ENCODE data around the gene LBH.

The LBH gene

GRCh38 chr2:30235859-30236535, 4.7 kb downstream of the LBH start:
- peak in 1 of 5 donors; percentile 45 for DNase-seq

GRCh38 chr2:30236591-30237238, 5.4 kb downstream of the LBH start:
- no peak for DNase-seq

- no peak for DNase-seq
Observed at GRCh38 chr2:30237239-30237965, 6.1 kb downstream of the LBH start.

GRCh38 chr2:30237966-30238800, 6.8 kb downstream of the LBH start:
- DNase-seq, result no peak

GRCh38 chr2:30239308-30239985, 8.1 kb downstream of the LBH start:
- DNase-seq, result peak; percentile 41 to 74 (median 59)

- no peak for DNase-seq
Observed at GRCh38 chr2:30239986-30240752, 8.8 kb downstream of the LBH start.

- no peak for DNase-seq
Observed at GRCh38 chr2:30243231-30243630, 11.9 kb downstream of the LBH start.

- no peak for DNase-seq
Observed at GRCh38 chr2:30245364-30245763, 14.0 kb downstream of the LBH start.

- no peak for DNase-seq
Observed at GRCh38 chr2:30248791-30249190, 17.5 kb downstream of the LBH start.

- DNase-seq, result no peak
Observed at GRCh38 chr2:30249354-30249753, 18.0 kb downstream of the LBH start.

GRCh38 chr2:30250421-30250820, 19.1 kb downstream of the LBH start:
- DNase-seq, result no peak

GRCh38 chr2:30252723-30253701, 21.7 kb downstream of the LBH start:
- DNase-seq, result peak in 2 of 5 donors; percentile 32 to 70

- DNase-seq, result no peak
Observed at GRCh38 chr2:30253873-30254684, 22.7 kb downstream of the LBH start.

GRCh38 chr2:30254685-30255001, 23.3 kb downstream of the LBH start:
- DNase-seq, result no peak

- no peak for DNase-seq
Observed at GRCh38 chr2:30255026-30255425, 23.7 kb downstream of the LBH start.

- no peak for DNase-seq
Observed at GRCh38 chr2:30255466-30256408, 24.4 kb downstream of the LBH start.

GRCh38 chr2:30257266-30258214, 26.2 kb downstream of the LBH start:
- DNase-seq, result no peak

Data from T-helper 1 cell (primary cell).